Thyroid gland (tissue), 4 donors: ENCODE results near the gene SPATS2L. TPM values are rescaled to one million over a fixed set of nuclear protein-coding genes. Genes with fewer than 3 reads are reported as not detected.

Source experiments
- DNase-seq, 2 donors: peaks; one replicate each; pipeline ENCODE4 v3.0.0-alpha.2; 2019
- H3K27ac ChIP-seq, 3 donors: fragments of 200-600 bp; sonication (generic); 1 replicate in 2 of 3; 2 replicates in 1 of 3; pipeline ENCODE4 v1.5.1; 2016 to 2019; ENCODE audit warnings: mild to moderate bottlenecking in 1 of 3, moderate library complexity in 1 of 3
- H3K27me3 ChIP-seq: fragments of 200-600 bp; sonication (generic); one replicate; pipeline ENCODE4 v1.5.1; 2019
- H3K36me3 ChIP-seq, 2 donors: fragments of 200-600 bp; sonication (generic); one replicate each; pipeline ENCODE4 v1.5.1; 2016 to 2019
- H3K4me1 ChIP-seq, 2 donors: fragments of 200-600 bp; sonication (generic); one replicate each; pipeline ENCODE4 v1.5.1; 2017 to 2019
- H3K4me3 ChIP-seq, 3 donors: fragments of 200-600 bp; sonication (generic); replicated peaks in 1 of 3; 1 replicate in 2 of 3; 2 replicates in 1 of 3; pipeline ENCODE4 v1.5.1; 2016; ENCODE audit warnings: mild to moderate bottlenecking in 1 of 3
- H3K9me3 ChIP-seq: fragments of 200-600 bp; sonication (generic); one replicate; pipeline ENCODE4 v1.5.1; 2017
- CTCF ChIP-seq, 6 experiments: fragments of 200-600 bp in 3 of 6; fragments of 450-650 bp in 3 of 6; sonication (generic) in 3 of 6; IDR thresholded peaks; one replicate each; pipeline ENCODE4 v1.5.1; 2016 to 2019; ENCODE audit warnings: antibody characterized with exemption in 6 of 6, mild to moderate bottlenecking in 2 of 6, inconsistent platforms in 1 of 6, moderate library complexity in 1 of 6
- POLR2A ChIP-seq, 2 donors: fragments of 450-650 bp; IDR thresholded peaks; one replicate each; pipeline ENCODE4 v1.6.1; 2017; ENCODE audit warnings: antibody characterized with exemption in 2 of 2, mild to moderate bottlenecking in 2 of 2, moderate library complexity in 1 of 2
- WGBS, 2 donors: methylation state at CpG; one replicate each; pipeline ENCODE4 v1.1.5; 2017; 5-methylcytosine and 5-hydroxymethylcytosine counted together
- intact Hi-C: fragments of 100-400 bp; cut with DNase I; formaldehyde crosslinking; loops from one replicate; pipeline ENCODE4 v1.15.1; 2023
- total RNA-seq, 4 donors: library from RNA; depleted of rRNA; stranded (reverse); fragments of >200 nt; gene quantifications; one replicate each; pipeline ENCODE4 v1.2.3, GENCODE V29; 2016

Gene SPATS2L
- total RNA-seq, 4 donors from 2014 or later = 41.7 to 101 (median 73.3) TPM

GRCh38 chr2:200259577-200259957 lies 46.9 kb upstream of the SPATS2L start:
- H3K27ac ChIP-seq = peak overlapping the region; percentile 19 to 68 (median 35)
- H3K36me3 ChIP-seq = no peaks in the 10 kb centered on the region
- no peak for TF ChIP-seq POLR2A (IDR thresholded peaks at IDR 0.05)
- TF ChIP-seq CTCF (IDR thresholded peaks at IDR 0.05) = no peak
- no peak overlapping the region for H3K4me3 ChIP-seq
- peaks cover 6 to 19% of the 10 kb centered on the region in 2 donors for H3K4me1 ChIP-seq
- intact Hi-C loops = no loop called here
- 38 to 48% methylated on average over 5 of the region's 5 CpGs for WGBS, 2 donors
- H3K9me3 ChIP-seq = no peaks in the 10 kb centered on the region
- DNase-seq = peak in 1 of 2 donors; percentile 18
- no peaks in the 10 kb centered on the region for H3K27me3 ChIP-seq

- 97 to 98% methylated on average over 2 of the region's 2 CpGs for WGBS, 2 donors
- intact Hi-C loops = no loop called here
- Histone ChIP-seq H3K4me3 (no peak overlapping the region), H3K9me3 (no peaks in the 10 kb centered on the region), H3K4me1 (peaks cover 6 to 19% of the 10 kb centered on the region in 2 donors), H3K27me3 (no peaks in the 10 kb centered on the region), H3K36me3 (no peaks in the 10 kb centered on the region), H3K27ac (no peak overlapping the region)
- TF ChIP-seq CTCF (IDR thresholded peaks at IDR 0.05) (no peak), POLR2A (IDR thresholded peaks at IDR 0.05) (no peak)
- no peak for DNase-seq
These were observed 44.4 kb upstream of the SPATS2L start for GRCh38 chr2:200262047-200262446.

GRCh38 chr2:200263279-200263678 lies 43.2 kb upstream of the SPATS2L start:
- H3K36me3 ChIP-seq = no peaks in the 10 kb centered on the region
- H3K27ac ChIP-seq = no peak overlapping the region
- no peaks in the 10 kb centered on the region for H3K9me3 ChIP-seq
- H3K27me3 ChIP-seq = no peaks in the 10 kb centered on the region
- no peak for TF ChIP-seq CTCF (IDR thresholded peaks at IDR 0.05)
- no peak for TF ChIP-seq POLR2A (IDR thresholded peaks at IDR 0.05)
- 86 to 93% methylated on average over 1 of the region's 1 CpG for WGBS, 2 donors
- intact Hi-C loops = no loop called here
- H3K4me1 ChIP-seq = peaks cover 6 to 16% of the 10 kb centered on the region in 2 donors
- DNase-seq = no peak
- H3K4me3 ChIP-seq = no peak overlapping the region

GRCh38 chr2:200264631-200265030 lies 41.9 kb upstream of the SPATS2L start:
- Histone ChIP-seq H3K27me3 (no peaks in the 10 kb centered on the region), H3K27ac (no peak overlapping the region), H3K36me3 (no peaks in the 10 kb centered on the region), H3K9me3 (no peaks in the 10 kb centered on the region), H3K4me3 (no peak overlapping the region), H3K4me1 (peaks cover 0 to 6% of the 10 kb centered on the region in 2 donors)
- no peak for DNase-seq
- TF ChIP-seq CTCF (IDR thresholded peaks at IDR 0.05) (no peak), POLR2A (IDR thresholded peaks at IDR 0.05) (no peak)
- 72 to 97% methylated on average over 2 of the region's 2 CpGs for WGBS, 2 donors
- intact Hi-C loops = no loop called here

- Histone ChIP-seq H3K4me3 (no peak overlapping the region), H3K27me3 (no peaks in the 10 kb centered on the region), H3K9me3 (no peaks in the 10 kb centered on the region), H3K27ac (no peak overlapping the region), H3K4me1 (no peaks in the 10 kb centered on the region), H3K36me3 (no peaks in the 10 kb centered on the region)
- intact Hi-C loops = no loop called here
- TF ChIP-seq CTCF (IDR thresholded peaks at IDR 0.05) = no peak
- TF ChIP-seq POLR2A (IDR thresholded peaks at IDR 0.05) = no peak
- DNase-seq = no peak
- 94 to 97% methylated on average over 5 of the region's 5 CpGs for WGBS, 2 donors
These were observed 40.1 kb upstream of the SPATS2L start for GRCh38 chr2:200266406-200266805.
